ENCODE data around the gene TSLP.

TSLP gene

GRCh38 chr5:111121926-111122325 is 50.4 kb downstream of the TSLP start:
- no peak overlapping the region for H3K4me3 ChIP-seq (replicated peaks; ENCODE audit: low read depth, low read length)
- no peak for TF ChIP-seq CTCF (IDR thresholded peaks at IDR 0.05; ENCODE audit: low read depth, low read length, missing control alignments)
- DNase-seq (ENCODE audit: extremely low read depth, low read depth), result no peak

GRCh38 chr5:111122398-111122797 is 50.9 kb downstream of the TSLP start:
- DNase-seq (ENCODE audit: extremely low read depth, low read depth), result no peak
- no peak overlapping the region for H3K4me3 ChIP-seq (replicated peaks; ENCODE audit: low read depth, low read length)
- no peak for TF ChIP-seq CTCF (IDR thresholded peaks at IDR 0.05; ENCODE audit: low read depth, low read length, missing control alignments)

GRCh38 chr5:111124793-111125192 is 53.3 kb downstream of the TSLP start:
- no peak for DNase-seq (ENCODE audit: extremely low read depth, low read depth)
- TF ChIP-seq CTCF (IDR thresholded peaks at IDR 0.05; ENCODE audit: low read depth, low read length, missing control alignments), result no peak
- no peak overlapping the region for H3K4me3 ChIP-seq (replicated peaks; ENCODE audit: low read depth, low read length)

GRCh38 chr5:111126896-111127295 is 55.4 kb downstream of the TSLP start:
- H3K4me3 ChIP-seq (replicated peaks; ENCODE audit: low read depth, low read length), result no peak overlapping the region
- no peak for DNase-seq (ENCODE audit: extremely low read depth, low read depth)
- no peak for TF ChIP-seq CTCF (IDR thresholded peaks at IDR 0.05; ENCODE audit: low read depth, low read length, missing control alignments)

Data from HFF-Myc (cell line).